GM18861 (cell line): ENCODE results near the gene CBX4.

Experiments used
- ATAC-seq: cut with Tn5 transposase; IDR thresholded peaks from one replicate; pipeline ENCODE4 v1.9.1; 2021; ENCODE audit not compliant: unreplicated experiment

CBX4 gene

DNA sequence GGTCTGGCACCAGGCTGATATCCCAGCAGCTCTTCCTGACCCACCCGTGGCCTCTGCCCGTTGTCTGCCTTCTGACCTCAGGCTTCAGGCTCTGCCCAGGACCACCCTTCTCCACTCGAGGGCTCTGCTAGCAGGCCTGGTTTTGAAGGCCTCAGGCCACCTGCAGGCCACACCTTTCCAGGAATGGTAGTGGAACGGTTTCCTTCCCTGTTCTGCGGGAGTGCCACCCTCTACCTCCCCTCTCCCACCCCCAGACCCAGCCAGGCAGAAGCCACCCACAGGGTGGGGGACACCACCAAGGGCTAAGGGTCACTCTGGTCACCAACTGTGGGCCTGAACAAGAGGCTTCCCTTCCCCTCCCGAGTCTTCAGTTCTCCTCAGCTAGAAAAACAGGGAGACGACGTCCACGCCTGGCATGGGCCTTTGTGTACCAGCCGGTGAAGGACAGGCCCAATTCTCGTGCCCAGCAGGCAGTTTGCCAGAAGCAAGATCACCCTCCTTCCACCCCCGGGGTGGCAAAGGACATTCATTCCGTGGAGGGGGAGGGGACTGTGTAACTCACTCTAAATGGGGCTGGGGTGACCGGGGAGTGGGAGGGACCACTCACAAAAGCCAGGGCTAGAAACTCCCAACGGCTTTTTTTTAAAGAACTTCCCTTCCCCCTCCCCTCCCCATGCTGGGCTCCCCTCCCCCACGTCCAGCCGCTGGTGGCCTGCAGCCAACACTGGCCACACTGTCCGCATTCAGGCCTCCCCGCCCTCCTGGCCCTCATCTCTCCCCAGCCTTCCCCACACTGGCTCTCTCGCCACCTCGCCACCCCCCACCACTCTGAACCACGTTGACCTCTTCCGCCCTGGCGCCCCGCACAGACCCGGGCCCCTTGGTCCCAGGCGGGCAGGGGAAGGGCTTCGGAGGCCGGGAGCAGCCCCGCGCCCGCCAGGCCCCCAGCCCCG is 7.7 kb downstream of the CBX4 start:
- ATAC-seq, result no peak

DNA sequence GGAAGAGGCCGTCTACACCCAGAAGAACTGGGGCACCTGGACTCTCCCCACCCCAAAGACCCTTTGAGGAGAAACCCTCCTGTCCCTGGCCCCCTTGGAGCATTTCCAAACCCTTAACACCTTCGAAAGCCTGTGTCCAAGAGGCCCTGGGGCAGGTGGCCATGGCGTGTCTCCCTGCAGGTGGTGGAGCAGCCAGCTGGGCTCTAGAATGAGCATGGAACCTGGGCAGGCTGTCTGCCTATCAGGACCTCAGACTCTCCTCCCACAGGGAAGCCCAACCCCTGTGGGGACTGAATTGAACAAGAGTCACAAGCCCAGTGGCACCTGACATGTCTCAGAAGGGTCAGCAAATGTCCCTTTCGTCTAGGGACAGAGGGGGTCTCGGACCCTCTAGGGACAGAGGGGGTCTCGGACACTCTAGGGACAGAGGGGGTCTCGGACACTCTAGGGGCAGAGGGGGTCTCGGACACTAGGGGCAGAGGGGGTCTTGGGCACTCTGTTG is 8.4 kb downstream of the CBX4 start:
- no peak for ATAC-seq

DNA sequence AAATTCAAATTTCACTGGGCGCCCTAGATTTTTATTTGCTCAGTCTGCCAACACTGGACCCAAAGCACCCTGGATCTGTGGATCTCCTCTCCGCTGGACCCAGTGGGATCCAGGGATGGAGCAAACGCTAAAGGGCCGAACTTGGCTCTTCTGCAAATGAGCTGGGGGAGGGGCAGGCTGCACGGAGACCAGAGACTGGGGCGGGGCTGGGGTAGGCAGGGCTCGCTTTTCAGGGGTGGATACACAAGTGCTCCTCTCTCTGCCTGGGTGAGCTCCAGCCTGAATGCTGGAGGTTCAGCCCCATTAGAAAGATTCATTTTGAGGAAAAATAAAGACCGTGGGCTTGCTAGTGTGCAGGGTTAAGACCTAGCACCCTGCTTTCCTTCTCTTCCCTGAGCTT is 8.9 kb downstream of the CBX4 start:
- no peak for ATAC-seq

DNA sequence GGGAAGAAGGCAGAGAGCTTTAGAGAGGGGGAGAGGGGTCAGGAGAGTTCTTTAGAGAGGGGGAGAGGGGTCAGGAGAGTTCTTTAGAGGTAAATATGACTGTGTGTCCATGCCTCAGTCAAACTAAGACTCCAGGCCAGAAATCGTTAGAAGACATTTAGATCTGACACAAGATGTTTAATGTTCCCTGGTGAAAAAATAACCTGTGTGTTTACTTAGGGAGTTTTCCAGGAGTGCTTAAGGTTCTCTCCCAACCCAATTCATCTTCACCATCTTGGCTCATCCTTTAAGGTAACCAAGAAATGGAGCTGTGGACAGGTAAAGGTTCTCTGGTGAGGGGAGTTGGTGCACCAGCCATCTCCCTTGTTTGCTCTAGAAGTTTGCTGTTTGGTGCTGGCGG is 9.8 kb downstream of the CBX4 start:
- ATAC-seq, result no peak

DNA sequence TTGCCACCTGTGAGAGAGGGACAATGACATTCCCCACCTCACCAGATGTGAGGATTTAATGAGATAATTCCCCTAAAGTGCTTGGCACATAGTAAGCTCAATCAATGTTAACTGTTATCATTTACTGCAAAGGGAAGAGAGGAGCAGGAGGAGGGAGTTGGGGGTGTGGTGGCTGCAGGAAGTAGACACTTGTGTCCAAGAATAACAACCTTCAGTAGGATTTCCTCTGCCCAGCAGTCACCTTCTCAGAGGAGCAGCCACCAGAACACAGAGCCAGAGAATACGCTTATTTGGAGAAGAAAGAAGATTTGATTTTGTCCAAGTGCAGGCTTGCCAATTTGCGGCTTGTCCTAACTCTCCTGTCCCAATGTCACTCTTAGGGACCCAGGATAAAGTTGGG is 10.2 kb downstream of the CBX4 start:
- no peak for ATAC-seq

DNA sequence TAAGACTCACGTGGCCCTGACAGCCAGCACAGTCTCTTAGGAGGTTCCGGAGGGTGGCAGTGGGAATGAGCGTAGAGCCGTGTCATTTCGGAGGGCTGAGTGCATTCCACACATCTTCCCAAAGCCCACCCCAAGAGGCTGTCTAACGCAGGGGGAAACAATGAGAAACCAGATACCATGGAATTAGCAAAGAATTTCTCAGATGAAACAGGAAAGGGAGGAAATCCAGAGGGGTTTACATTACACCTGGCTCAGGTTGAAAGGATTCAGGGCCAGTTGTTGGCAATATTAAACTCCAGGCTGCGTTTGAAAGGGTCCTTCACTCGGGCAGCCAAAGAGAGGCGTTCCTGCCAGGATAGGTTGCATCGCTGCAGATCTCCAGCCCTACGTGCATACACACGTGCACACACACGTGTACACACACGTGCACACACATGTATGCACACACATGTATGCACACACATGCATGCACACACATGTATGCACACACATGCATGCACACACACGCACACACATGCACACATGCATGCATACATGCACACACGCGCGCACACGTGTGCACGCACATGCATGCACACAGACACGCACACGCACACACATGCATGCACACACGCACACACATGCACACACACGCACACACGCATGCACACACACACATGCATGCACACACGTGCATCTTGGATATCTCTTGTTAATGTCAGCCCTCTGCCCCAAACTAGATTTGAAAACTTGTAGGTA is 12.2 kb downstream of the CBX4 start:
- ATAC-seq, result no peak

DNA sequence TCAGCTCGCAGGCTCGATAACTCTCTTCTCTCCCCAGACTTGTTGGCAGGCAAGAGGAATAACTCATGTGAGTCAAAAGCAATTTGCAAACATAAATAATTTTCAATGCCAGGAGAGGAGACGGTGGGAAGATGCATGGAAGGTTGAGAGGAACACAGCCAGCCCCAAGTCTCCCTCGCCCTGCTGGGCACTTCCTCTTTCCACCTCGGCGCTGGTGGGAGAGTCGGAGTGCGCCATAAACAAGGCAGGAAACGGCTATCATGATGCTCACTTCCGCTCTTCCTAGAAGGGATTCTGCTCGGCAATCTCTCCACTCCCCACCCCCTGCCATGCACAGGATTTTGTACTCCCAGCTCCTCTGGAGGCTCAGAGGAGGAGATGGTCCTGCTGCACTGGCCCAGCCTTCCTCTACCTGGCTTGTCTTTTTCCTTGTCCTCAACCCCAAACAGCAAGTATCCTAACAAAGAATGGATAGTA is 13.0 kb downstream of the CBX4 start:
- no peak for ATAC-seq

DNA sequence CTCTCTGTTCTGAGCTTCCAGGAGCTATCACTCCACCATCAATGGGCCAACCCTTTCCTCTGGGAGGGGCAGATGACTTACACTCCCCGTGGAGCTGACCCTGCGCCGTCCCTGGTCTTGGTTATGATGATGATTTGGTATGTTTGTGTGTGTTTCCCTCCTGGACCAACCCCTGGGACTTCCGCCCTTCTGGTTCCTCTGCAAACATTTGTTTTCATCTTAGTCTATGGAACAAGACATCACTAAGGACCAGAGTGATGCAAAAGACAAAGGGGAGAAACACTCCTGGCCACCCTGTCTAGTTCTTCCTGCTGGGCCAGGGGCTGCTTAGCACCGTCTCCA is 13.7 kb downstream of the CBX4 start:
- no peak for ATAC-seq

DNA sequence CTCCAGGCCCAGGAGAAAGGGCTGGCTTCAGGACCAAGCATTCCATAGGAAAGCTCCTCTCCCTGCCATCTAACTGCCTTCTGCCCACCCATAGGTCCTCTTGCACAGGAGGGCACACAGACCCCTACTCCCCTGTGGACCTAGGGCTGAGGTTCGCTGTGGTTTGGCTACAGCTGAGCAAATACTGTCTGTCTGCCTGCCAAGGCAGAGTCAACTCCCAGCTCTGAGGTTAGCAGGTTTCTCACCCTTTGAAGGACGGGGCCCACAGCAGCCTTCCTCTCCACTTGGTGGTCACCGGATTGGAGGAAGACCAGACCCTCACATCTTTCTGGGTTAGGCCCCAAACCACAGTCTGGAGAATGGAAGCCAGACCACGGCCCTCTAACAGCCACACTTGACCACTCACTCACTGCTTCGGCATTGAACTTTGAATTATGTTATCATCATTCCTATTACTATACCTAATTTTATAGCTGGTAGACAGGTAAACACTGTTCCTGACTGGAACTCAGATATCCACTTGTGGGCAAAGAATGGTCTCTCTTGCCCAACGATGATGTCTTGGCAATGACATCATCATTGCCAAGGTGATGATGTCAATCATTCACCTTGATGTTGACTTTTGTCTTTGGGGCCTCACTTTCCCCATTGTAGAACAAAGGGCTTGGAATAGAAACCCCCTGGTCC is 14.2 kb downstream of the CBX4 start:
- no peak for ATAC-seq

DNA sequence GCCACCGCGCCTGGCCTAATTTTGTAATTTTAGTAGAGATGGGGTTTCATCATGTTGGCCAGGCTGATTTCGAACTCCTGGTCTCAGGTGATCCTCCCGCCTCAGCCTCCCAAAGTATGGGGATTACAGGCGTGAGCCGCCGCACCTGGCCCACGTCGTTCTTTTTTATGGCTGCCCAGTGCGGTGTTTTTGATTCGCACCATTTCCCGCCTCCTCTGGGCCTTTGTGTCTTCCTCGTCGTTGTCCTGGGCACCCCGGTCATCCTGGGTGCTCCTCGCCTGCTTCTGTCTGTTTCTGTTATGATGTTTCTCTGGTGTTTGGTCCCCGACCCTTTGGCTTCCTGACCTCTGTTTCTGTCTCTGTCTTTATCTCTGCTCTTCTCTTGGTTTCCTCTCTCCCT is 15.0 kb downstream of the CBX4 start:
- no peak for ATAC-seq

DNA sequence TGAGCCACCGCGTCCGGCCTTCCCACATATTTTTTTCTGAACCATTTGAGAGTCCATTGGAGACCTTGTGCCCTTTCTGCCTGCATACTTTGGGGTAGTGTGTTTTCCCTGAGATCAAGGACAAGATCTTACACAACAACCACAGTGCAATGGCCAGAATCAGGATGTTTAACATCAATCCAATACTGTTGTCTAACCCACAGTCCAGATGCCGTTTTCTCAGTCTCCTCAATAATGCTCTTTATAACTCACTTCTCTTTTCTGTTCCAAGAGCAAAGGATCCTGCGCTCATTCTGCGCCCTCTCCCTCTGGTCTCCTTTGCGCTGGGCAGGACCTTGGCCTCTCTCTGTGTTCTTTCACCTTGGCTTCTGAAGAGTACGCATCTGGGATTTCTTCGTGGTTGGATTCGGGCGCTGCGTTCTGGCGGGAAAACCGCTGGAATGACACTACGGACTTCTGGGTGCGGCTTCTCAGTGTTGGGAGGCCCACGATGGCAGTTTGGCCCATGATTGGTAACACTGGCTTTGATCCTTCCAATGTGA is 16.6 kb downstream of the CBX4 start:
- ATAC-seq, result no peak

DNA sequence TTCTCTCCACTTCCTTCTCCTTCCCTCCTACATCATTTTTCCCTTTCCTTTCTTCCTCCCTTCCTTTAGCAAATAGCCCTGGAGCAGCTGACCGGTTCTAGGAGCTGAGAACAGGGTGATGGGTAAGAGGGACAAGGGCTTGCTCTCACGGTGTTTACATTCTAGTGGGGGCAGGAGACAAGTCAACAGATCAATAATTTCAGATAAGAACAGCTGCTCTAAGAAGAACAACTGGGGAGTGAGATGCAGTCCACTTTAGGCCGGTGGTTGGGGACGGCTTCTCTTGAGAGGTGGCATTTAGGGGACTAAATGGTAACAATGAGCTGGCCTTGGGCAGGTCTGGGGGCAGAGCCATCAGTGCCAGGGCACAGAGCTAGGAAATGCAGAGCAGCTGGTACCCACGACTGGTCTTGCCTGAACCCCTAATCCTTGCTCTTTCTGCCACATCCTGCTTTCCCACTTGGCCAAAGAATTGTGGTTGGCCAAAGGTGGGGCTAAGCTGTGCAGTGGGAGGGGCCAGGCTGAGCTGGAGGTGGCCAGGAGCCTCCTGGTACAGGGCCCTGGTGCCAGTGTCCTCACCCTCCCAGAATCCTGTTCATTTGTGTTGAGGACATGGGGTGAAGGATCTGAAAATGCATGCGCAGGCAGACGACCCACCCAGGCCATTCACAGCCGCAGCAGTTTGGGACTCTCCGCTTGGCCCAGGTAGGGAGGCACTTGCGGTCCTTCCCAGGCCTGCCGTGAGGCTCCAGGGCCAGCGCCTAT is 17.7 kb downstream of the CBX4 start:
- no peak for ATAC-seq

DNA sequence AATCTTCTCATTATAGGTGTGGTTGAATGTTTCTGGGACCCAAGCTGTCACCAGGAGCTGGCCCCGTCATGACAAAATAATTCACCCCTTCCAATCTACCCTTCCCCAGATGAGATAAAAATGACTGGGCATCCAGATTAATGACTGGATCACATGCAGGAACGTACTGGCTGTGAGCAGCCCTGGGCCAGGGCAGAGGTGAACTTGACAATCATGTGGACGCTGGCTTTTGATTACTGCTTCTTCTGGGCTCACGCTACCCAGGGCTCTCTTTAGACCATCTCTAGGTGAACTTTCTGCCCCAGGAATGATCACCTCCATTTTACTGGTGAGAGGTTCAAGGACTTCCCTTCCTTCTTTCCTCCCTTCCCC is 18.3 kb downstream of the CBX4 start:
- ATAC-seq, result no peak

DNA sequence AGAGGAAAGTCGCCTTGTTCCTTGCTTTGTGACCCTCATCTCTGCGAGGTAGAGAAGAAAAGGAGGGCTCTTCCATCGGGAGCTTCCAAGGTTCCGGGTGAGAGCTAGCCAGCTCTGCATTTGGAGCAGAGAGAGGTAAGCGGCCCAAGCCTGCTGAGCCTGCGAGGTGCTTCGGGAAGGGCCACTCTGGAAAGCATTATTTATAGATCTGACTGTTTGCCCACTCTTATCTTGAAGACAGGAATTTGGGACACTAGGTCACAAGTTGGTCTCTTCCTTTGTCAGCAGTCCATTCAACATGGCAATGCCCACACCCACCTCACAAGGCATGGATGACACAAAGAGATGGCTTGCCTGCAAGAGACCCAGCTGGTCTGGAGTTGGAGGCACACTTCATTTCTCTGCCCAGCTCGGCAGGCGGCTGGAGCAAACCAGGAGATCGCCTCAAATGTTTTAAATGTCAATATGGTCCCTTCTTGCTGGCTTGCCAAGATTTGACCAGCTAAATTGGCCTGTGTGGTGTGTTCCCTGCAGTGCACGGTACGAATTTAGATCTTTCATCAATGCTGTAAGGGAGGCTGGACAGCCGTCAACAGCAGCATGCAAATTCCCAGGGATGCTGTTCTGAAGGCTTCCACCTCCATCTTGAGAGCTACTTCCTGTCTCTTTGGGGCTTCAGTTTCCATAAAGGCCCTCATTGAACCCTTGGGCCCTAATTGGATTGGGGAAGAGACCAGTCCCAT is 19.5 kb downstream of the CBX4 start:
- no peak for ATAC-seq

DNA sequence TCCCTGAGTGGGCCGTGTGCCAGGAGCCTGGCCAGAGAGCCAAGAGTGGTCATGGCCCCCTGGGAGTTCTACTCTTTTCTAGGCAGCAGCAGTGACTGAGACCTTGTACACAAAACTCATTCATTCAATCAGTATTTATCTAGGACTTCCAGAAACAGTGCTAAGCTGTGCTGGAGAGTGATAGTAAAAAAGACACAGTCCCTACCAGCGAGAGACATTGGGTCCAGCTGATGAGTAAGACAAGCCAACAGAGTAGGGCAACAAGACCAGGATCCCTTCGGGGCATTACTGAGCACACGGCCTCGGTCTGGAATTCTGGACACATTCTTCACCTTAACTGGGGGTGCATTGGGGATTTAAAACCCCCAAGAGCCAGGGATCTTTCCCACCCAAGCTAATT is 20.2 kb downstream of the CBX4 start:
- ATAC-seq, result no peak

DNA sequence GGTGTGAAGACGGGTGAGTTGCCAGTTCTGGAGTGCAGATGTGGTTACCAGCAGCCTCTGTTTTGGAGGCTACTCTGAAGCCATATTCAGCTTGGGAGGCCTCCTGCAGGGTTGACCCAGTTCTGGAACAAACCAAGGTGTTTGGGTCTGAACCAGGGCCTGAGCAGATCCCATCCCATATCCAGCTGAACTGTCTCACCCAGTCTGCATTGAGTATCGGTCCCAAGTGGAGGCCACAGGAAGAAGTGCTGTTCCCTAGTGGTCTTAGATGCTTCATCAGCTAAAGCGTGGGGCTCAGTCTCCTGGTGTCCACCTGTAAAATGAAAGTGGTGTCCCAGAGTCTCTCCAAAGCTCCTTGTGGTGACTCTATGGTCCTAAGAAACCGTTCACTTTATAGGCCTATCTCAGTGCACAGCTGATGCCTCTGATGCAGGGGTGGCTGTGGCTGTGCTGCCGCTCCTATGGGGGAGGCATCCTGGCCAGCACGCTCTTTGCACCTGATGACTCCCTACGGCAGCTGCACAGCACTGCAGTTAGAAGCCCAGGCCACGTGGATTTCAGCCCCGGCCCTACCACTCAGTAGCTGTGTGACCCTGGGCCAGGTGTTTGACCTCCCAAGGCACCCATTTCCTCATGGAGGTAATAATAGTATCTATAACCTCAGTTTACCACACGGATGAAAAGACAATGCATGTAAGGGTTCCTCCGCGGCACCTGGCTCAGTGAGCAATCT is 21.0 kb downstream of the CBX4 start:
- ATAC-seq, result no peak

DNA sequence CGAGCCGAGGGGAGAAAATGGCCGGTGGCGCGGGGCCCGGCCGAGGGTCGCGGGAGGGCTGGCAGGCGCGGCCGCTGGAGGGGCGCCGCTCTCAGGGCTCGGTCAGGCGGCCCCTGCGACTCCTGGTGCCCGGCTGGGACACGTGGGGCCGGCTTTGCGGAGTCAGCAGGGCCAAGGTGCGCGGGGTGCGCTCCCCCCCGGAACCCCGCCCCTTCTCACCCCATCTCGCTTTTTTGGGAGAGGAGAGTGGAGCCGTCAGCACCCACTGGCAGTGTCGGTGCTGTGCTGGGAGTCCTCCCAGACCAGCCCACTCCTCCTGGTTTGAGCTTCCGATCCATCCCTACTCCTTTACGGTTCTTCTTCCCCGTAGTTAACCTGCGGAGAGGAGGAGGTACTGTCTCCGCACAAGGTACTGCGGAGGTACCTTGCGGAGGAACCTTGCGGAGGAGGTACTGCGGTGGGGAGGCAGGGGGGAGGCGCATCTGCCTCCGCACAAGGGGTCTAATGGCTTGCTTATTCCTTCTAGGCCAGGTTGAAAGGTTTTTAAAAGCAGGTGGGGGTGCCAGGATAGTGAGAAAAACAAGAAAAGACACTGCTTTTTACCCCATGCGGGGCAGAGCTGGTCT is 23.3 kb downstream of the CBX4 start:
- ATAC-seq, result no peak

DNA sequence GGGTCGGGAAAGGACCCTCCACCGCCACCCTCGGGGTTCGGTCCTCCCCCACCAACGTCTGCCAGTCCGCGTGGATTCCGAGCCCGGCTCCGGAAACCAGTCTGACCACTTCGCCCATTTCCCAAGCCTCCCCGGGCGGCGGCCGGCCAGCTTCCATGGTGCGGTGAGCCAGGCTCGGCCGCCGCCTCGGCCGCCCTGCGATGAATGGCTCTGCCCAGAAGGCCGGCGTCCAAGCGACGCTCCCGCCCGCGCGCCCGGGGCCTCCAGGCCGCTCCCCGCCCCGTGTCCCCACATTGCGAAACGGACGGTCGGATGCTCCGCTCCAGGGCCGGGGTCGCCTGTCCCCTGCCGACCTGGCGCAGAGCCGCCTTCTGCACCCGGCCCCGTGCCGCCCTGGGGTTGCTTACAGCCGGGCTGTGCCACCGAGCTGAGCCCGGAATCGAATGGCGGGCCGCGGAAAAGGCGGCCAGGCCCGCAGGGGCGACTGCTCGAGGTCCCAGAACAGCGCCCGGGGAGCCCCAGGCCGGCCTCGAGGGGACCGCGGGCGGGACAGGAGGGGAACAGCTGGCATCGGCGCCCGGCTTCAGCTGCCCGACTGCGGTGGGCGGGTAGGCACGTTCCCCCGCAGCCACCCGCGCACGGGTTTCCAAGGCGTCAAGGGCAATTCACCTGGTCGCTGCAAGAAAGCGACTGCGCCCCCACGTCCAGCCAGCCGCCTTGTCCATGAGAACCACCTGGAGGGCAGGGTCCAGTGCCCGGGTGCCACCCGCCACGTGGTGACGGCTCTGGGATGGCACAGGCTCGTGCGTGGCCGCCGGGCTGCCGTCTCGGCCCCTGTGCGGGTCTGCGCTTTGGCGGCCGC is 24.0 kb downstream of the CBX4 start:
- ATAC-seq, result no peak
